ENCODE data around the gene PLET1.

DNA sequence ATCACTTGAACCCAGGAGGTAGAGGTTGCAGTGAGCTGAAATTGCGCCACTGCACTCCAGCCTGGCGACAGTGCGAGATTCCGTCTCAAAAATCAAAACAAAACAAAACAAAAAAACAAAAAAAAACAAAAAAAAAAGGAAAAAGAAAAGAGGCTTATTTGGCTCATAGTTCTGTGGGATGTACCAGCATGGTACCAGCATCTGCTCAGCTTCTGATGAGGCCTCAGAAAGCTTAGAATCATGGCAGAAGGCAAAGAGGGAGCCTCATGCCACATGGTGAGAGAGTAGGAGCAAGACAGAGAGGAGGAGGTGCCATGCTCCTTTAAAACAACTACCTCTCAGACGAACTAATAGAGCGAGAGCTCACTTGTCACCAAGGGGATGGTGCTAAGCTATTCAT is 45.0 kb downstream of the PLET1 start:
- no peak for TF ChIP-seq POLR2A (IDR thresholded peaks at IDR 0.05; ENCODE audit: low read depth, low read length)
- TF ChIP-seq POLR2AphosphoS5 (IDR thresholded peaks at IDR 0.05; ENCODE audit: low read depth, low read length): no peak
- no peak for TF ChIP-seq TAF1 (IDR thresholded peaks at IDR 0.05; ENCODE audit: borderline replicate concordance, low read depth, low read length)

All from GM12892 (cell line).